Uterus (tissue), 4 donors: ENCODE measurements around the gene TRIM59. TPM values are rescaled to one million over a fixed set of nuclear protein-coding genes. Genes with fewer than 3 reads are reported as not detected.

Source experiments
- DNase-seq, 2 donors: peaks; one replicate each; pipeline ENCODE4 v3.0.0-alpha.2; 2019 to 2020
- H3K27ac ChIP-seq, 2 donors: fragments of 200-600 bp; sonication (generic); 1 replicate in 1 of 2; 2 replicates in 1 of 2; pipeline ENCODE4 v1.5.1; 2016 to 2018
- H3K27me3 ChIP-seq, 2 donors: fragments of 200-600 bp; sonication (generic); one replicate each; pipeline ENCODE4 v1.5.1; 2018 to 2019; ENCODE audit warnings: control low read depth in 1 of 2
- H3K36me3 ChIP-seq, 2 donors: fragments of 200-600 bp; sonication (generic); one replicate each; pipeline ENCODE4 v1.5.1; 2019; ENCODE audit warnings: control low read depth in 1 of 2
- H3K4me1 ChIP-seq, 2 donors: fragments of 200-600 bp; sonication (generic); one replicate each; pipeline ENCODE4 v1.5.1; 2018 to 2019; ENCODE audit warnings: control low read depth in 1 of 2
- H3K4me3 ChIP-seq, 2 donors: fragments of 200-600 bp; sonication (generic); 1 replicate in 1 of 2; 2 replicates in 1 of 2; pipeline ENCODE4 v1.5.1; 2018 to 2019; ENCODE audit warnings: mild to moderate bottlenecking in 1 of 2
- H3K9me3 ChIP-seq, 2 donors: fragments of 200-600 bp; sonication (generic); one replicate each; pipeline ENCODE4 v1.5.1; 2019; ENCODE audit warnings: control low read depth in 1 of 2
- CTCF ChIP-seq, 4 experiments: fragments of 200-600 bp in 2 of 4; fragments of 450-650 bp in 2 of 4; sonication (generic) in 2 of 4; IDR thresholded peaks; one replicate each; pipeline ENCODE4 v1.5.1; 2016 to 2019; ENCODE audit warnings: antibody characterized with exemption in 4 of 4, mild to moderate bottlenecking in 2 of 4, moderate library complexity in 1 of 4
- POLR2A ChIP-seq, 2 donors: fragments of 450-650 bp; IDR thresholded peaks; one replicate each; pipeline ENCODE4 v1.6.1; 2016; ENCODE audit warnings: antibody characterized with exemption in 2 of 2, mild to moderate bottlenecking in 1 of 2, moderate library complexity in 1 of 2
- intact Hi-C: fragments of 100-400 bp; cut with DNase I; formaldehyde crosslinking; loops from one replicate; pipeline ENCODE4 v1.15.1; 2023; ENCODE audit warnings: low total_unique reads
- total RNA-seq, 4 donors: library from RNA; depleted of rRNA in 3 of 4; stranded (reverse); fragments of >200 nt in 3 of 4; gene quantifications; one replicate each; pipeline versions ENCODE4 v1.1.0 to v1.2.4, GENCODE V29; 2014 to 2023
- donor health status: DM: yes; HTN: yes; CAD: no.

Gene TRIM59
- total RNA-seq, 4 donors from 2014 or later, result 1.0 to 42.9 (median 5.1) TPM; not detected in 1

- Histone ChIP-seq H3K4me1 (no peaks in the 10 kb centered on the region), H3K36me3 (no peaks in the 10 kb centered on the region), H3K27me3 (no peaks in the 10 kb centered on the region), H3K4me3 (no peak overlapping the region), H3K9me3 (no peaks in the 10 kb centered on the region), H3K27ac (no peak overlapping the region)
- no peak for DNase-seq
- intact Hi-C loops, result no loop called here
- TF ChIP-seq CTCF (IDR thresholded peaks at IDR 0.05) (no peak), POLR2A (IDR thresholded peaks at IDR 0.05) (no peak)
These were observed 23.6 kb upstream of the TRIM59 start for GRCh38 chr3:160473221-160473620.

- H3K27ac ChIP-seq, result no peak overlapping the region
- no peaks in the 10 kb centered on the region for H3K4me1 ChIP-seq
- H3K4me3 ChIP-seq, result no peak overlapping the region
- H3K9me3 ChIP-seq, result no peaks in the 10 kb centered on the region
- intact Hi-C loops, result no loop called here
- DNase-seq, result no peak
- no peaks in the 10 kb centered on the region for H3K36me3 ChIP-seq
- no peaks in the 10 kb centered on the region for H3K27me3 ChIP-seq
- TF ChIP-seq CTCF (IDR thresholded peaks at IDR 0.05) (no peak), POLR2A (IDR thresholded peaks at IDR 0.05) (no peak)
These were observed 22.8 kb upstream of the TRIM59 start for GRCh38 chr3:160472344-160472743.

- H3K27ac ChIP-seq, result no peak overlapping the region
- no peaks in the 10 kb centered on the region for H3K27me3 ChIP-seq
- H3K36me3 ChIP-seq, result no peaks in the 10 kb centered on the region
- intact Hi-C loops, result no loop called here
- TF ChIP-seq POLR2A (IDR thresholded peaks at IDR 0.05) (no peak), CTCF (IDR thresholded peaks at IDR 0.05) (no peak)
- H3K4me1 ChIP-seq, result no peaks in the 10 kb centered on the region
- DNase-seq, result no peak
- no peaks in the 10 kb centered on the region for H3K9me3 ChIP-seq
- no peak overlapping the region for H3K4me3 ChIP-seq
These were observed 22.3 kb upstream of the TRIM59 start for GRCh38 chr3:160471892-160472291.

GRCh38 chr3:160470181-160470580 is 20.6 kb upstream of the TRIM59 start:
- no peak overlapping the region for H3K27ac ChIP-seq
- TF ChIP-seq CTCF (IDR thresholded peaks at IDR 0.05), result no peak
- no peak for TF ChIP-seq POLR2A (IDR thresholded peaks at IDR 0.05)
- no peaks in the 10 kb centered on the region for H3K4me1 ChIP-seq
- no peak for DNase-seq
- no peak overlapping the region for H3K4me3 ChIP-seq
- H3K9me3 ChIP-seq, result no peaks in the 10 kb centered on the region
- H3K36me3 ChIP-seq, result no peaks in the 10 kb centered on the region
- intact Hi-C loops, result no loop called here
- no peaks in the 10 kb centered on the region for H3K27me3 ChIP-seq

GRCh38 chr3:160464971-160465370 is 15.4 kb upstream of the TRIM59 start:
- Histone ChIP-seq H3K27ac (no peak overlapping the region), H3K4me3 (no peak overlapping the region), H3K36me3 (no peaks in the 10 kb centered on the region), H3K27me3 (no peaks in the 10 kb centered on the region), H3K9me3 (no peaks in the 10 kb centered on the region), H3K4me1 (no peaks in the 10 kb centered on the region)
- TF ChIP-seq POLR2A (IDR thresholded peaks at IDR 0.05), result no peak
- TF ChIP-seq CTCF (IDR thresholded peaks at IDR 0.05), result no peak
- DNase-seq, result no peak
- intact Hi-C loops, result no loop called here
